Embryonic facial prominence (tissue), 1 donor: ENCODE data around the gene EPRS1.
"Not testable (repeated sequence)": the region's sequence is repeated elsewhere in the genome, so short reads cannot be mapped to it uniquely, and the experiment has no call there.

Experiments used
- DNase-seq: peaks from one replicate; pipeline ENCODE4 v3.0.0-alpha.2; 2016; ENCODE audit errors: extremely low spot score

Gene EPRS1

GRCh38 chr1:220046052-220046930 lies at the start of gene EPRS1:
EPRS1 (minus strand) TSS chr1:220046505; CDS start chr1:220046388, 117 bp downstream.
- peak; percentile 92 for DNase-seq

GRCh38 chr1:220094016-220094911 lies 48.0 kb upstream of the EPRS1 start, which contains the start of gene IARS2:
IARS2 (plus strand) TSS chr1:220094132; CDS start chr1:220094217, 85 bp downstream.
- DNase-seq, result peak; percentile 73

GRCh38 chr1:220093361-220094015 lies 47.2 kb upstream of the EPRS1 start:
- DNase-seq, result no peak

GRCh38 chr1:220092694-220093093 lies 46.4 kb upstream of the EPRS1 start:
- DNase-seq, result no peak

GRCh38 chr1:220089650-220090556 lies 43.6 kb upstream of the EPRS1 start, which contains the start of gene BPNT1:
BPNT1 (minus strand) TSS chr1:220089788; CDS start chr1:220079846, 9,942 bp downstream.
- peak; percentile 88 for DNase-seq

- DNase-seq, result not testable (repeated sequence)
These were observed 40.0 kb upstream of the EPRS1 start for GRCh38 chr1:220086261-220086686.

- no peak for DNase-seq
These were observed 38.2 kb upstream of the EPRS1 start for GRCh38 chr1:220084460-220084859.

- DNase-seq, result no peak
These were observed 31.6 kb upstream of the EPRS1 start for GRCh38 chr1:220077887-220078286.

GRCh38 chr1:220076861-220077762 lies 30.8 kb upstream of the EPRS1 start:
- DNase-seq, result no peak

- DNase-seq, result no peak
These were observed 21.2 kb upstream of the EPRS1 start for GRCh38 chr1:220067269-220068204.

- DNase-seq, result no peak
These were observed 16.3 kb upstream of the EPRS1 start for GRCh38 chr1:220062629-220063028.

- DNase-seq, result no peak
These were observed 14.6 kb upstream of the EPRS1 start for GRCh38 chr1:220060876-220061275.

GRCh38 chr1:220056374-220056773 lies 10.1 kb upstream of the EPRS1 start:
- no peak for DNase-seq

- DNase-seq, result no peak
These were observed 801 bp downstream of the EPRS1 start for GRCh38 chr1:220045356-220046051.

GRCh38 chr1:220044678-220045355 lies 1.5 kb downstream of the EPRS1 start:
- no peak for DNase-seq

- no peak for DNase-seq
These were observed 2.7 kb downstream of the EPRS1 start for GRCh38 chr1:220043646-220044045.

GRCh38 chr1:220040028-220040596 lies 6.2 kb downstream of the EPRS1 start:
- DNase-seq, result no peak
